Measurements from ENCODE around the gene MTARC1.

MTARC1 gene

GRCh38 chr1:220804202-220804586 is 17.5 kb downstream of the MTARC1 start:
- Mint-ChIP-seq H3K27ac (no peak overlapping the region), H3K27me3 (peaks cover 9% of the 10 kb centered on the region), H3K4me3 (no peak overlapping the region), H3K9me3 (no peaks in the 10 kb centered on the region), H3K36me3 (no peaks in the 10 kb centered on the region), H3K4me1 (no peaks in the 10 kb centered on the region)
- DNase-seq = no peak
- CTCF ChIA-PET = interaction anchor here (1.1 to 1.2 kb wide), 2 partner anchors 10 to 396 kb away, joined by 3 to 4 read pairs; no protein-coding TSS in a partner anchor

DNA sequence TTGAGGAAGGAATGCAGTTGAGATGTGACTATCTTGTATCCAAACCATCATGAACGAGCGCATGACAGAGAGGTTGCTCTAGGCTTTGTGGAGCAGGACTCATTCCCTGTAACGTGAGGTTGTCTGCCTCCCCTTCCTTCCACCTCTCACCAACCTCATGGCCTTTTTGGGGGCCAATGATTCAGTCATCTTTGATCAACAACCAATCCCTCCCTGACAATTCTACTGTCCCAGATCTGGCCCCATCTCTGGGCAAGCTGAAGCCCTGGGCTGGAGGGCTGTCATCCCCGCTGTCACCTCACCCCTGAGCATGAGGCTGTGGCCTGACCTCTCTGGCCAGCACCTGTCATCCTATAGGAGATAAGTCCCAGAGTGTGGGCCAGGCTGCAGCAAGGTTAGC is 19.7 kb downstream of the MTARC1 start:
- Mint-ChIP-seq H3K4me1 (peaks cover 6% of the 10 kb centered on the region), H3K9me3 (no peaks in the 10 kb centered on the region), H3K27ac (no peak overlapping the region), H3K36me3 (no peaks in the 10 kb centered on the region), H3K4me3 (no peak overlapping the region), H3K27me3 (peaks cover 17% of the 10 kb centered on the region)
- no peak for DNase-seq
- CTCF ChIA-PET = interaction anchor here (1.4 to 1.5 kb wide), 2 partner anchors 31 to 69 kb away, joined by 3 to 4 read pairs; no protein-coding TSS in a partner anchor

- DNase-seq = no peak
- H3K27me3 Mint-ChIP-seq = peaks cover 18% of the 10 kb centered on the region
- H3K27ac Mint-ChIP-seq = no peak overlapping the region
- no peak overlapping the region for H3K4me3 Mint-ChIP-seq
- H3K36me3 Mint-ChIP-seq = no peaks in the 10 kb centered on the region
- H3K4me1 Mint-ChIP-seq = peaks cover 6% of the 10 kb centered on the region
- no peaks in the 10 kb centered on the region for H3K9me3 Mint-ChIP-seq
- CTCF ChIA-PET = interaction anchor here (0.8 to 1.5 kb wide), 4 partner anchors 16 to 395 kb away, joined by 3 to 4 read pairs (median 3); no protein-coding TSS in a partner anchor
Measured at GRCh38 chr1:220807726-220808125, 21.0 kb downstream of the MTARC1 start.

DNA sequence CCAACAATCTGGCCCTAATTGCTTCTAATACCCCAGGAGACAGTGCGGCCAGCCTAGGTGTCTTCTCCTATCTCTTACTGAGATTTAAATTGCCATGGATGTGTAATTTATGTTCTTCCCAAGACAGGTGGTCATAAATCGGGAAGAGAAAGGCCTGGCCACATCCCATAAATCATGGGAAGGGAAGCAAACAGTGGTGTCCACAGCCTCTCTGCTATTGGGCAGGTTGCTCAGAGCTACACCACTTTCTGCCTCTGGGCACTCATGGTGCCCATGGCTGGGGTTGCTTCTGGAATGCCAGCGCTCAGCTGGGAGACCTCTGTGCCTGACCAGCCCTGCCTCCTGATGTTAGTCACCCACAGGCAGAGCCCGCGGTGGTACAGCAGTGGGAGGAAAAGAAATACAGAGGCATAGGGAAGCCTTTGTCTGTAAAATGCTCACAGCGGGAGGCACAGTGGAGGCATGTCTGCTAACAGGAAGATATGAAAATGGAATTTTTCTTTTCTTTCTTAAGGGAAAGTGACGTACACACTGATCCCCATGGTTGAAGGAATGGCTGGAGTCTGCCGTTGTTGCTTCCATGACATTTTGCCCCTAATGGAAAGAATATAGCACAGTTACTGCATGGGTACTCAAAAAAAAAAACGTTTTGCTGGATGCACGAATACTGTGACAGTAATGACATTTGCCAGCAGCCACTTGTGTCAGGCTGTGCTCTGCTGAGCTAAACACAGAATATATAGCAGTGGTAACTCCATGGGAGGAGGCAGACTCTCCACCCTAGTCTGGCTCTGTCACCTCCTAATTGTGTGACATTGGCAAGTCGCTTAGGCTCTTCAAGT is 21.9 kb downstream of the MTARC1 start:
- Mint-ChIP-seq H3K4me1 (peaks cover 6% of the 10 kb centered on the region), H3K9me3 (no peaks in the 10 kb centered on the region), H3K36me3 (no peaks in the 10 kb centered on the region), H3K27ac (no peak overlapping the region), H3K27me3 (peaks cover 21% of the 10 kb centered on the region), H3K4me3 (no peak overlapping the region)
- CTCF ChIA-PET = interaction anchor here (0.7 to 4.0 kb wide), 3 partner anchors 394 to 1588 kb away, joined by 4 to 19 read pairs (median 9); no protein-coding TSS in a partner anchor
- no peak for DNase-seq

DNA sequence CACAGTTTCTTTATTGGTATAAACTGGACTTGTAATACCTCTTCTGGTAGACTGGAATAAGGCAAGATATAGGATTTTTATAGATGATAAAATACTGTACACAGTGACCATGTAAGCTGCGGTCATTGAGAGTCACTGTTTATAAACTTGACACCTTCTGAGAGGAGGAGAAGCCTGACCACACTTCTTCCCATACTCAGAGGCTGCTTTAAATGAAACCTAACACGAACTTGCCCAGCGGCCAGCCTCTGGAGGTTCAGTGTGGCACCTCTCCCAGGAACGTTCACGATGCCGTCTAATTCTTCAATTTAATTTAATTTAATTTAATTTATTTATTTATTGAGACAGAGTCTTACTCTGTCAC is 22.5 kb downstream of the MTARC1 start:
- H3K4me3 Mint-ChIP-seq = no peak overlapping the region
- no peaks in the 10 kb centered on the region for H3K9me3 Mint-ChIP-seq
- H3K4me1 Mint-ChIP-seq = peaks cover 6% of the 10 kb centered on the region
- H3K27me3 Mint-ChIP-seq = peaks cover 21% of the 10 kb centered on the region
- CTCF ChIA-PET = interaction anchor here (0.7 to 4.0 kb wide), 5 partner anchors 10 to 1588 kb away, joined by 3 to 19 read pairs (median 5); no protein-coding TSS in a partner anchor
- DNase-seq = no peak
- H3K36me3 Mint-ChIP-seq = no peaks in the 10 kb centered on the region
- H3K27ac Mint-ChIP-seq = no peak overlapping the region

DNA sequence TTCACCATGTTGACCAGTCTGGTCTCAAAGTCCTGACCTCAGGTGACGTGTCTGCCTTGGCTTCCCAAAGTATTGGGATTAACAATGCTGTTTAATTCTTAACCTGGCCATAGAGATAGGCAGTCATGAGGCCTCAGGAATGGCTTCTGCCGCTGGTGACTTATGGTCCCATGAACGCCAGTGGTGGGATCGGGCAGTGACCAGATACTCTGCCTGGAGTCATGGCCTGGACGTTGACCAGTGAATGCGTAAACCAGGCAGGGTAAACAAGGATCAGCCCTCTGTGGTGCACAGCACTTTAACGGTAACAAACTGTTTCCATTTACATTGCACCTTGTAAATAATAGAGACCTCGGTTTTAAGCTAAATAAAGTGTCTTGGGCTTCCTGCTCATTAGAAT is 23.0 kb downstream of the MTARC1 start:
- Mint-ChIP-seq H3K36me3 (no peaks in the 10 kb centered on the region), H3K9me3 (no peaks in the 10 kb centered on the region), H3K4me3 (no peak overlapping the region), H3K27ac (no peak overlapping the region), H3K27me3 (peaks cover 21% of the 10 kb centered on the region), H3K4me1 (peaks cover 6% of the 10 kb centered on the region)
- no peak for DNase-seq
- CTCF ChIA-PET = interaction anchor here (1.0 to 4.0 kb wide), 7 partner anchors 9 to 626 kb away, joined by 3 to 19 read pairs (median 4); partner anchors contain the start of gene MTARC1

DNA sequence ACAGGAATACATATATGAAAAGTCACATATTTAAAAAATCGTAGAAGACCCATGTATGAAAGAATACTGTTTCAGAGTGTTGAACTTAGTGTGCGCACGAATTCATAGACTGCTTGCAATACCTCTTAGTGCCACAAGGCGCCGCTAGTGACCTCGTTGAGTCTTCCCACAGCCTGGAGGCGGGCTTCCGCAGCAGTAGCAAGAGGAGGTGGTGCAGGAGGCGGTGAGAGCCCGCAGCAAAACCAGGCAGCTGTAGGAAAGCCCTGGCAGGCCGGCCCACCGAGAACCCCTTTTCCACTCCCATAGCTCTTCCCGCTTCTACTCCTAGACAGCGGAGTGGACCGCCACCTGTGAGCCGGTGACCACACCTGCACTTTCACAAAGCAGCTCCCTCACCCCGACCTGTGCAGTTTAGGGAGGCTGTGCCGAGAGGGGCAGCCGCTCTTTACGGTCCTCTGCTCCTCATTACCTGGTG is 23.5 kb downstream of the MTARC1 start:
- no peaks in the 10 kb centered on the region for H3K36me3 Mint-ChIP-seq
- H3K27me3 Mint-ChIP-seq = peaks cover 21% of the 10 kb centered on the region
- H3K9me3 Mint-ChIP-seq = no peaks in the 10 kb centered on the region
- CTCF ChIA-PET = interaction anchor here (0.7 to 4.0 kb wide), 10 partner anchors 9 to 625 kb away, joined by 3 to 19 read pairs (median 4); partner anchors contain the start of gene MTARC1
- no peak overlapping the region for H3K27ac Mint-ChIP-seq
- H3K4me1 Mint-ChIP-seq = peaks cover 6% of the 10 kb centered on the region
- DNase-seq = peak; percentile 78
- peak overlapping the region; percentile 35 for H3K4me3 Mint-ChIP-seq

- Mint-ChIP-seq H3K36me3 (no peaks in the 10 kb centered on the region), H3K4me1 (peaks cover 6% of the 10 kb centered on the region), H3K27me3 (peaks cover 25% of the 10 kb centered on the region), H3K4me3 (no peak overlapping the region), H3K9me3 (no peaks in the 10 kb centered on the region), H3K27ac (no peak overlapping the region)
- no peak for DNase-seq
- CTCF ChIA-PET = interaction anchor here (0.7 to 4.0 kb wide), 7 partner anchors 11 to 625 kb away, joined by 3 to 19 read pairs (median 3); no protein-coding TSS in a partner anchor
Measured at GRCh38 chr1:220810963-220811362, 24.2 kb downstream of the MTARC1 start.

DNA sequence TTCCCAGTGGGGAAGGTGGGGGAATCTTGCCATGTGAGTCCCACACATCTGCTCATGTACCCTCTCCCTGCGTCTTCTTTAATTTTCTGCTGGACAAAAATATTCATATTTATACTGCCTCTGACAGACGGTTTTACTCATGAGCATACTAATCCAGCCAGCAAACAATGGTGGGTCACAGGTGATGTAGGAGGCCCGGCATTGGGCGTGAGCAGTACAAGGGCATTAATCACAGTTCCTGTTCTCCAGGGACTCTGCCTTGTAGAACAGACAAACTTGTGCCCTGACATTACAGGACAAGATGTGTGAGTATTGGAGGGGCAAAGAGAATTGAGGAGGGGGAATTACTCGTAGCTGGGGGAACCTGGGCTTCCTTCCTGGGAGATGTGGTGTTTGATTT is 25.0 kb downstream of the MTARC1 start:
- CTCF ChIA-PET = interaction anchor here (2.8 to 4.0 kb wide), 2 partner anchors 391 to 624 kb away, joined by 9 to 19 read pairs; no protein-coding TSS in a partner anchor
- Mint-ChIP-seq H3K27ac (no peak overlapping the region), H3K9me3 (no peaks in the 10 kb centered on the region), H3K27me3 (peaks cover 19% of the 10 kb centered on the region), H3K4me3 (no peak overlapping the region), H3K4me1 (peaks cover 6% of the 10 kb centered on the region), H3K36me3 (no peaks in the 10 kb centered on the region)
- no peak for DNase-seq

GRCh38 chr1:220812308-220812707 is 25.6 kb downstream of the MTARC1 start:
- H3K9me3 Mint-ChIP-seq = no peaks in the 10 kb centered on the region
- CTCF ChIA-PET = interaction anchor here (4.0 kb wide), 1 partner anchor 391 kb away, joined by 19 read pairs; no protein-coding TSS in a partner anchor
- H3K36me3 Mint-ChIP-seq = no peaks in the 10 kb centered on the region

DNA sequence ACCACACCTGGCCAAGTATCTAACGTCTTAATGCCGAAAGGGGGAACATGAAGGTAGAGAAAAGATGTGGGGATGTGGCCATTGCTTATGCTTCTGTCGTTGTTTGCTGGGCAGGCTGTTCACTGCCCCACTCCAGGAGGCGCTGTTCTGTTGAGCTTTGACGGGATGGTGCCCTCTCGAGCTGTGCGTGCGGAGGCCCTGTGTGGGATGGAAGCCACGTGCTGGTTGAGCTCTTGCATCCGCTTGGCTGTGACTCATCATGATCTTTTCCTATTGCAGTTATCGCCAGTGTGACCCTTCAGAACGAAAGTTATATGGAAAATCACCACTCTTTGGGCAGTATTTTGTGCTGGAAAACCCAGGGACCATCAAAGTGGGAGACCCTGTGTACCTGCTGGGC is 26.3 kb downstream of the MTARC1 start:
- no peaks in the 10 kb centered on the region for H3K36me3 Mint-ChIP-seq
- H3K9me3 Mint-ChIP-seq = no peaks in the 10 kb centered on the region
- peaks cover 19% of the 10 kb centered on the region for H3K27me3 Mint-ChIP-seq
- no peak overlapping the region for H3K27ac Mint-ChIP-seq
- no peak overlapping the region for H3K4me3 Mint-ChIP-seq
- no peak for DNase-seq
- CTCF ChIA-PET = no interaction called here
- H3K4me1 Mint-ChIP-seq = peaks cover 6% of the 10 kb centered on the region

More at GRCh38 chr1:220812308-220812707, 25.6 kb downstream of the MTARC1 start:
- DNase-seq = no peak
- Mint-ChIP-seq H3K4me1 (peaks cover 6% of the 10 kb centered on the region), H3K27ac (no peak overlapping the region), H3K27me3 (peaks cover 19% of the 10 kb centered on the region), H3K4me3 (no peak overlapping the region)

- CTCF ChIA-PET = no interaction called here
- Mint-ChIP-seq H3K27me3 (peaks cover 15% of the 10 kb centered on the region), H3K4me3 (no peak overlapping the region), H3K27ac (no peak overlapping the region), H3K9me3 (no peaks in the 10 kb centered on the region), H3K36me3 (no peaks in the 10 kb centered on the region), H3K4me1 (peaks cover 2% of the 10 kb centered on the region)
- DNase-seq = no peak
Measured at GRCh38 chr1:220815409-220815808, 28.7 kb downstream of the MTARC1 start.

- H3K27ac Mint-ChIP-seq = no peak overlapping the region
- no peak for DNase-seq
- H3K9me3 Mint-ChIP-seq = no peaks in the 10 kb centered on the region
- no peaks in the 10 kb centered on the region for H3K4me1 Mint-ChIP-seq
- no peaks in the 10 kb centered on the region for H3K36me3 Mint-ChIP-seq
- peaks cover 6% of the 10 kb centered on the region for H3K27me3 Mint-ChIP-seq
- CTCF ChIA-PET = no interaction called here
- no peak overlapping the region for H3K4me3 Mint-ChIP-seq
Measured at GRCh38 chr1:220817907-220818306, 31.2 kb downstream of the MTARC1 start.

DNA sequence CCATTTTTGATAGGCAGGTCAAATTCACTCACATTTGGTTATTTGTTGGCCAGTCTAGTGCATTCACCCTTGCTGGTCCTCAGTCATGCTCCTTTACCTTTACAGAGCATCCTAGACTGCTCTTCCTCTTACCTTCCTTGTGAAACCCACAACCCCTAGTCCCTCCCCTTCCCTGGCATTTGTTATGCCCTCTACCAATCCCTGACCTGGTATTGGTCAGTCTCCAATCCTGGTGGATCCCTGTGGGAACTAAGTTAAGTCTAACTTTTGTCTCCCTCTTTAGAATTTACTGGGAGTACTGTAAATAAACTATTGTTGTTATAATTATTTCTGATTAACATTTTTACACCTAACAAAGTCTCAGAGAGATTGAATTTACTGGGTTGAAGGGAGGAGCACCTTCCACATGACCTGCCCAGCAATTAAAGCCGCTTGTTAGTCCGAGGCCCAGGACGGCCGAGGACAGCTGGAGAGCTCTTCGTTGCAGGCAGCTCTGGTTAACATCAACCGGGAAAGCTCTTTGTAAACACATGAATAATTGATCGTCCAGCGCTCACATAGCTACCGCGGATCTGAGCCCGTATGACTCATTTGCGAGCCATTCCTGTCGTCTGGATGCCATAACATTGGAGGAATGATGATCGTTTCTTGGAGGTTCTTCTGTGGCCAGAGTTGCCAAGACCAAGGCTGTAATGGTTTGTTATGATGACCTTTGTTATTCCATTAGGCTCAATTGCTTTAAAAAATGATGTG is 31.9 kb downstream of the MTARC1 start:
- Mint-ChIP-seq H3K27ac (no peak overlapping the region), H3K4me3 (no peak overlapping the region), H3K27me3 (peaks cover 8% of the 10 kb centered on the region), H3K4me1 (no peaks in the 10 kb centered on the region), H3K36me3 (no peaks in the 10 kb centered on the region), H3K9me3 (no peaks in the 10 kb centered on the region)
- CTCF ChIA-PET = interaction anchor here (1.0 kb wide), 1 partner anchor 9 kb away, joined by 3 read pairs; no protein-coding TSS in a partner anchor
- no peak for DNase-seq
